Keratinocyte (primary cell): ENCODE results near the gene NDUFV1. TPM values are rescaled to one million over a fixed set of nuclear protein-coding genes. Genes with fewer than 3 reads are reported as not detected.
A peak's percentile ranks its signal among the peaks of the same experiment; 100 is the strongest.

Experiments used
- DNase-seq: peaks from one replicate; pipeline ENCODE4 v3.0.0-alpha.2; 2011; ENCODE audit warnings: low read depth, missing footprints, low spot score
- FAIRE-seq: peaks from 2 replicates; lab custom pipeline; 2011; peaks lifted over from hg19 to GRCh38; lab: Jason Lieb, UNC
- H2AFZ ChIP-seq: 2 replicates; pipeline ENCODE4 v1.6.0; 2012; ENCODE audit warnings: low read length, control low read depth, inconsistent platforms; ENCODE audit not compliant: control insufficient read depth
- H3K27ac ChIP-seq: 2 replicates; pipeline ENCODE4 v1.5.1; 2011; ENCODE audit warnings: low read length; ENCODE audit not compliant: control insufficient read depth, insufficient read depth
- H3K27me3 ChIP-seq: 3 replicates; pipeline ENCODE4 v1.6.0; 2011; ENCODE audit warnings: low read length; ENCODE audit not compliant: control insufficient read depth, insufficient read depth; ENCODE audit errors: extremely low read depth
- H3K36me3 ChIP-seq, 2 experiments: 2 replicates in 1 of 2; 3 replicates in 1 of 2; pipeline ENCODE4 v1.5.1; 2011; ENCODE audit warnings: low read length in 2 of 2, mild to moderate bottlenecking in 1 of 2; ENCODE audit not compliant: control insufficient read depth in 2 of 2, insufficient read depth in 2 of 2; ENCODE audit errors: extremely low read depth in 1 of 2
- H3K4me1 ChIP-seq: 3 replicates; pipeline ENCODE4 v1.5.1; 2011; ENCODE audit warnings: low read length; ENCODE audit not compliant: control insufficient read depth, insufficient read depth; ENCODE audit errors: extremely low read depth
- H3K4me2 ChIP-seq: 3 replicates; pipeline ENCODE4 v1.6.0; 2011; ENCODE audit warnings: low read depth, low read length; ENCODE audit not compliant: control insufficient read depth, insufficient read depth; ENCODE audit errors: extremely low read depth
- H3K4me3 ChIP-seq, 3 experiments: fragments of 200-600 bp in 1 of 3; sonication (generic) in 1 of 3; 2 replicates in 2 of 3; 3 replicates in 1 of 3; pipeline ENCODE4 v1.5.1; 2011 to 2016; ENCODE audit warnings: low read length in 3 of 3, mild to moderate bottlenecking in 3 of 3, control low read depth in 2 of 3, inconsistent platforms in 1 of 3, low read depth in 1 of 3, mixed read lengths in 1 of 3, mixed run types in 1 of 3, moderate library complexity in 1 of 3; ENCODE audit not compliant: control insufficient read depth in 2 of 3, insufficient read depth in 2 of 3; ENCODE audit errors: extremely low read depth in 1 of 3
- H3K79me2 ChIP-seq: 2 replicates; pipeline ENCODE4 v1.6.0; 2012; ENCODE audit warnings: low read length; ENCODE audit not compliant: control insufficient read depth, insufficient read depth
- H3K9ac ChIP-seq: 3 replicates; pipeline ENCODE4 v1.6.0; 2011; ENCODE audit warnings: low read length; ENCODE audit not compliant: control insufficient read depth, insufficient read depth; ENCODE audit errors: extremely low read depth
- H3K9me1 ChIP-seq: 3 replicates; pipeline ENCODE4 v1.6.0; 2011; ENCODE audit warnings: low read length; ENCODE audit not compliant: control insufficient read depth, insufficient read depth; ENCODE audit errors: extremely low read depth
- H3K9me3 ChIP-seq: 2 replicates; pipeline ENCODE4 v1.5.1; 2012; ENCODE audit warnings: low read depth, low read length; ENCODE audit not compliant: control insufficient read depth
- H4K20me1 ChIP-seq: 3 replicates; pipeline ENCODE4 v1.6.0; 2011; ENCODE audit warnings: low read length; ENCODE audit not compliant: control insufficient read depth, insufficient read depth; ENCODE audit errors: extremely low read depth
- EZH2 ChIP-seq: IDR thresholded peaks from one replicate; pipeline ENCODE4 v1.6.1; 2012; ENCODE audit warnings: inconsistent platforms, mild to moderate bottlenecking, low read length, moderate library complexity
- dilution Hi-C: fragments of 300-500 bp; cut with MboI; formaldehyde crosslinking; loops from one replicate; pipeline ENCODE4 v1.7.0; 2020; ENCODE audit warnings: low sequenced_read_pairs; ENCODE audit not compliant: extremely low pct_ligation_motif_present
- polyA minus RNA-seq, 3 experiments: library from RNA; depleted of rRNA, polyadenylated mRNA; stranded (reverse); fragments of >200 nt; gene quantifications; 1 replicate in 1 of 3; 2 replicates in 1 of 3; 3 replicates in 1 of 3; pipeline ENCODE4 v1.2.3, GENCODE V29; 2011
- polyA plus RNA-seq, 5 experiments: library from polyadenylated mRNA; depleted of rRNA in 3 of 5; stranded (reverse) in 3 of 5; stranded (forward) in 1 of 5; unstranded in 1 of 5; fragments of >200 nt; gene quantifications; 1 replicate in 1 of 5; 2 replicates in 3 of 5; 3 replicates in 1 of 5; pipeline versions ENCODE4 v1.2.1 to v1.2.3, GENCODE V29; 2011 to 2012; ENCODE audit warnings: missing spikeins in 2 of 5, low read depth in 1 of 5, low replicate concordance in 1 of 5
- TF ChIP-seq, protein P1 (sequence below), 3 experiments: IDR thresholded peaks in 1 of 3; conservative IDR thresholded peaks in 1 of 3; optimal IDR thresholded peaks in 1 of 3; 2 replicates in 2 of 3; 3 replicates in 1 of 3; pipeline versions ENCODE3 to v1.5.1; 2011; ENCODE audit warnings: low read length in 3 of 3, mild to moderate bottlenecking in 3 of 3, moderate library complexity in 2 of 3, control low read depth in 1 of 3, inconsistent platforms in 1 of 3; ENCODE audit not compliant: insufficient read depth in 2 of 3; ENCODE audit errors: extremely low read depth in 1 of 3

The NDUFV1 gene
- polyA plus RNA-seq, result 92.9 to 118 TPM (median 102 TPM) in 3 replicates
- polyA plus RNA-seq (2011; ENCODE audit: low read depth), result 74.0 TPM
- 38.6 and 103 TPM in 2 replicates for polyA plus RNA-seq (2011; cell fraction: cytosol; rRNA removed)
- 208 and 255 TPM in 2 replicates for polyA plus RNA-seq (2011; cell fraction: nucleus; rRNA removed)
- 112 and 133 TPM in 2 replicates for polyA plus RNA-seq (2012; ENCODE audit: low replicate concordance)
- polyA minus RNA-seq, result 69.1 to 102 TPM (median 70.3 TPM) in 3 replicates
- 168 TPM for polyA minus RNA-seq (2011; cell fraction: cytosol; rRNA and poly(A)+ RNA removed)
- 54.4 and 58.9 TPM in 2 replicates for polyA minus RNA-seq (2011; cell fraction: nucleus; rRNA and poly(A)+ RNA removed)

DNA sequence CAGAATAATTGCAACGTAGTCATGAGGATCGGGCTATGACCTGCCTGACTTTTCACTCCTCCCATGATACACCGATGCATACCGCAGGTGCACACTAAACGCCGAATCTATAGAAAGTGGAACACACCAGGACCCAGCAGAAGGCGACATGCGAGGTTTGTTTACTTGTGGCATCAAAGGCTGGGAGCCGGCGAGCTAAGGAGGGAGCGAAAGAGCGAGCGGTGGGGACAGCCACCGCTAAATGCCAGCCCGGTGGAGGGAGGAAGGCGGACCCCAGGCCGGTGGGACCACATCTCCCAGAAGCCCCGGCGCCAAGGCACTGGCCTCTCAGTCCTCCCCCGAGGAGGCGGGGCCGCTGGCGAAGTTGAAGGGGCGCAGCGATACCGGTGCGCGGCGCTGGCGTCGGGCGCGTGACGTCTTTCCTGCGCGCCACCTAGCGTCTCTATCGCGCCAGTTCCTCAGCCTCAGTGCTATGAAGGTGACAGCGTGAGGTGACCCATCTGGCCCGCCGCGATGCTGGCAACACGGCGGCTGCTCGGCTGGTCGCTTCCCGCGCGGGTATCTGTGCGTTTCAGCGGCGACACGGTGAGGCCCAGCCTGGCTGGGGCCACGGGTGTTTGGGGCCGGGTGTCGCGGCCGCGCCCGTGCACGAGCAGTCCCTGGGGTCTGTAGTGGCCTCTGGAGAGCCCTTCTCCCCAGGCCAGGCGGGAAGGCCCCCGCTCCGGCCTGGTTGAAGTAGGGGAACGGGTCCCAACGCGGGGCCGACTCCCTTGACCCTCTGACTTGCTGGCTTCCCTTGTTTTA lies at the start of gene NDUFV1:
Gene NDUFV1, plus strand, starts transcription at position 445 of the 804 bp plus-strand sequence. Its CDS starts 69 bp downstream, at position 514.
- DNase-seq (no peak), FAIRE-seq (no peak)
- H3K4me1 ChIP-seq, result peaks cover 10% of the 10 kb centered on the region
- TF ChIP-seq EZH2, result no peak
- TF ChIP-seq, protein P1, sequence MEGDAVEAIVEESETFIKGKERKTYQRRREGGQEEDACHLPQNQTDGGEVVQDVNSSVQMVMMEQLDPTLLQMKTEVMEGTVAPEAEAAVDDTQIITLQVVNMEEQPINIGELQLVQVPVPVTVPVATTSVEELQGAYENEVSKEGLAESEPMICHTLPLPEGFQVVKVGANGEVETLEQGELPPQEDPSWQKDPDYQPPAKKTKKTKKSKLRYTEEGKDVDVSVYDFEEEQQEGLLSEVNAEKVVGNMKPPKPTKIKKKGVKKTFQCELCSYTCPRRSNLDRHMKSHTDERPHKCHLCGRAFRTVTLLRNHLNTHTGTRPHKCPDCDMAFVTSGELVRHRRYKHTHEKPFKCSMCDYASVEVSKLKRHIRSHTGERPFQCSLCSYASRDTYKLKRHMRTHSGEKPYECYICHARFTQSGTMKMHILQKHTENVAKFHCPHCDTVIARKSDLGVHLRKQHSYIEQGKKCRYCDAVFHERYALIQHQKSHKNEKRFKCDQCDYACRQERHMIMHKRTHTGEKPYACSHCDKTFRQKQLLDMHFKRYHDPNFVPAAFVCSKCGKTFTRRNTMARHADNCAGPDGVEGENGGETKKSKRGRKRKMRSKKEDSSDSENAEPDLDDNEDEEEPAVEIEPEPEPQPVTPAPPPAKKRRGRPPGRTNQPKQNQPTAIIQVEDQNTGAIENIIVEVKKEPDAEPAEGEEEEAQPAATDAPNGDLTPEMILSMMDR (optimal IDR thresholded peaks at IDR 0.05 in 1 of 3, IDR thresholded peaks at IDR 0.05 in 1 of 3, conservative IDR thresholded peaks at IDR 0.05 in 1 of 3; ENCODE audit: extremely low read depth in 1 of 3, insufficient read depth in 2 of 3, low read length in 3 of 3), result peak; percentile 41 to 75 (median 67)
- H3K4me3 ChIP-seq, result peak within 1 kb of the TSS; percentile 94 to 100 (median 95)
- peaks cover 17% of the 10 kb centered on the region for H3K79me2 ChIP-seq
- no peaks in the 10 kb centered on the region for H3K9me1 ChIP-seq
- no peaks in the 10 kb centered on the region for H4K20me1 ChIP-seq
- no peaks in the 10 kb centered on the region for H3K9me3 ChIP-seq
- H3K9ac ChIP-seq, result peak within 1 kb of the TSS; percentile 94
- no peaks in the 10 kb centered on the region for H3K27me3 ChIP-seq
- dilution Hi-C loops, result no loop called here
- peak within 1 kb of the TSS; percentile 80 for H3K27ac ChIP-seq
- H3K36me3 ChIP-seq, result peaks cover 17% of the 10 kb centered on the region in 2 experiments
- H2AFZ ChIP-seq, result peak within 1 kb of the TSS; percentile 88
- peak within 1 kb of the TSS; percentile 84 for H3K4me2 ChIP-seq

DNA sequence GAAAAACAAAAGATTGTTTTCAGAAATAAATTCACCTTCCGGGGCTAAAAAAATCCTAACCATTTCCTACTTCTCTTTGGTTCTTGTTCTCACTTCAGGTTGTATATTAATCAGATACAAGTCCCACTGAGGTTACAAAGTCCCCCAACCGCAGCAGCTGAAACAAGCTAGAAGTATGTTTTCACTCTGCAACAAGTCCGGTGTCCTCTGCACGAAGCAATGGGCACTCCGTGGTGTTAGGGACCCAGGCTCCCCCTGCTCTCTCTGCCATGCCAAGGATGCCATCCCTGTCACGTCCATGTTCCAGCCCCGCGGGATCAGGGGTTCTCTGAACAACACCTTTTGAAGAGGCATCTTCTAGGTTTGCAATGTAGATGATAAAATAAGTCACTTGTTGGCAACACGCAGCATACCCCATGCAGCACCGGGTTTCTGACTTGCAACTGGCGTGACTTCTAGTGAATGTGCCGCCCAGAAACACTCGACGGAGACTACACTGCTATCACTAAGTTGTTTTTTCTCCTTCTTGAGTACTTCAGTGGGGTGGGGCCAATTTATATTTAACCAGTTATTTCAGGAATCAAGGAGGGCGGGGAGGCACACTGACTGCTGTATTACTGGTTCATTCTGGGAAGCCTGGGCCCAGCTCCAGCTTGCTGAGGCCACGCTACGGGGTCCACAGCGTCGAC lies 48.5 kb upstream of the NDUFV1 start:
- Histone ChIP-seq H3K4me2 (peak overlapping the region; percentile 51), H3K9ac (no peak overlapping the region), H3K36me3 (no peaks in the 10 kb centered on the region), H3K9me3 (no peaks in the 10 kb centered on the region), H3K4me3 (no peak overlapping the region), H3K79me2 (no peaks in the 10 kb centered on the region), H4K20me1 (no peaks in the 10 kb centered on the region), H3K9me1 (no peaks in the 10 kb centered on the region), H2AFZ (peak overlapping the region; percentile 74), H3K27ac (no peak overlapping the region), H3K4me1 (peaks cover 11% of the 10 kb centered on the region), H3K27me3 (no peaks in the 10 kb centered on the region)
- dilution Hi-C loops, result no loop called here
- DNase-seq, result no peak
- TF ChIP-seq EZH2, result no peak
- TF ChIP-seq, protein P1 (optimal IDR thresholded peaks at IDR 0.05 in 1 of 3, IDR thresholded peaks at IDR 0.05 in 1 of 3, conservative IDR thresholded peaks at IDR 0.05 in 1 of 3; ENCODE audit: extremely low read depth in 1 of 3, insufficient read depth in 2 of 3, low read length in 3 of 3), result no peak
- no peak for FAIRE-seq
